Erythroblast (primary cell): Measurements from ENCODE around the gene EIF5B.

Experiments
- GATA1 ChIP-seq: IDR thresholded peaks from 2 replicates; pipeline ENCODE4 v1.6.1; 2011; ENCODE audit warnings: low read depth, mild to moderate bottlenecking, control low read depth, low read length, moderate library complexity
- POLR2A ChIP-seq: IDR thresholded peaks from 2 replicates; pipeline ENCODE4 v1.6.1; 2011; ENCODE audit warnings: mild to moderate bottlenecking, low read length

GRCh38 chr2:99414566-99414965 lies 77.4 kb downstream of the EIF5B start:
- TF ChIP-seq POLR2A: no peak
- no peak for TF ChIP-seq GATA1
